ENCODE data around the gene PDGFD. TPM values are rescaled to one million over a fixed set of nuclear protein-coding genes. Genes with fewer than 3 reads are reported as not detected.

PDGFD gene
- total RNA-seq, 1 donor from 2014 or later: 3.9 TPM

DNA sequence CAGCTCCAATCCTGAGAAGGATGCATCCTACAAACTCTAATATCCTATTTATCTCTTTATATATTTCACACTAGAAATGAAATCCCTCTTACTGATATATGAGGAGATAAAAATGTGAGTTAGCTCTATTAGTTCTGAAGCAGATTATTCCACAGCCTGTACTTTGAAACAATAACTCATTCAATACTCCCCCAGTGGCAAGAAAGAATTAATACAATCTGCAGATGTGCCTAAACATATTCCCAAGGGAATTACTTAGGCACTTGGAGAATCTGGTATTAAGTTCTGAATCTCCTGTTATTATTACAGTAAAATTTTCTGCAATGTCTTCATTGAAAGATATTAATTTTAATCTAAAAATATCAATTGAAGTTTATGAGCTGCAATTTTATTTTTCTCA is 68.2 kb downstream of the PDGFD start:
- TF ChIP-seq, protein P1, sequence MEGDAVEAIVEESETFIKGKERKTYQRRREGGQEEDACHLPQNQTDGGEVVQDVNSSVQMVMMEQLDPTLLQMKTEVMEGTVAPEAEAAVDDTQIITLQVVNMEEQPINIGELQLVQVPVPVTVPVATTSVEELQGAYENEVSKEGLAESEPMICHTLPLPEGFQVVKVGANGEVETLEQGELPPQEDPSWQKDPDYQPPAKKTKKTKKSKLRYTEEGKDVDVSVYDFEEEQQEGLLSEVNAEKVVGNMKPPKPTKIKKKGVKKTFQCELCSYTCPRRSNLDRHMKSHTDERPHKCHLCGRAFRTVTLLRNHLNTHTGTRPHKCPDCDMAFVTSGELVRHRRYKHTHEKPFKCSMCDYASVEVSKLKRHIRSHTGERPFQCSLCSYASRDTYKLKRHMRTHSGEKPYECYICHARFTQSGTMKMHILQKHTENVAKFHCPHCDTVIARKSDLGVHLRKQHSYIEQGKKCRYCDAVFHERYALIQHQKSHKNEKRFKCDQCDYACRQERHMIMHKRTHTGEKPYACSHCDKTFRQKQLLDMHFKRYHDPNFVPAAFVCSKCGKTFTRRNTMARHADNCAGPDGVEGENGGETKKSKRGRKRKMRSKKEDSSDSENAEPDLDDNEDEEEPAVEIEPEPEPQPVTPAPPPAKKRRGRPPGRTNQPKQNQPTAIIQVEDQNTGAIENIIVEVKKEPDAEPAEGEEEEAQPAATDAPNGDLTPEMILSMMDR (IDR thresholded peaks at IDR 0.05): no peak
- H3K27me3 ChIP-seq (ENCODE audit: low read depth): no peaks in the 10 kb centered on the region
- no peaks in the 10 kb centered on the region for H3K9me3 ChIP-seq
- no peaks in the 10 kb centered on the region for H3K4me1 ChIP-seq
- ATAC-seq: no peak
- H3K27ac ChIP-seq: no peak overlapping the region
- H3K36me3 ChIP-seq: no peaks in the 10 kb centered on the region
- H3K4me3 ChIP-seq: no peak overlapping the region
- intact Hi-C loops (cut with DNase I): no loop called here
- no peak for DNase-seq

DNA sequence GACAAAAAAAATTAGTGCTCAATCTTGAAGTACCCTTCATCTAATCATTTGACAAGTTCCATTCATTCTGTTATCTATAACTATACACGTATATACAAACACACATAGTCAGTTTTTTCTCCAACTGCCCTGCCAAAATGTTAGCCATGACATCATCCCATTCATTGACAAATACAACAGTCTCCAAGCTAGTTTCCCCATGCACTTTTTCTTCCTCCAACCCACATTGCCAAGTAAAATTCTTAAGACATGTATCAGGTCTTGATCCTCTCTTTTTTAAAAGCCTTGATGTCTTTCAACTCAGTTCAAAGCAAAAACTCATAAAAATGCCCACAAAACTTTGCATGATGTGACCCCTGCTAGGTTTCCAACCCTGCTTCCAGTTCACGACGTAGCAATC is 69.4 kb downstream of the PDGFD start:
- Histone ChIP-seq H3K4me3 (no peak overlapping the region), H3K27ac (no peak overlapping the region), H3K9me3 (no peaks in the 10 kb centered on the region), H3K4me1 (no peaks in the 10 kb centered on the region), H3K36me3 (no peaks in the 10 kb centered on the region), H3K27me3 (ENCODE audit: low read depth) (no peaks in the 10 kb centered on the region)
- DNase-seq (no peak), ATAC-seq (no peak)
- TF ChIP-seq, protein P1 (IDR thresholded peaks at IDR 0.05): no peak
- intact Hi-C loops (cut with DNase I): no loop called here

DNA sequence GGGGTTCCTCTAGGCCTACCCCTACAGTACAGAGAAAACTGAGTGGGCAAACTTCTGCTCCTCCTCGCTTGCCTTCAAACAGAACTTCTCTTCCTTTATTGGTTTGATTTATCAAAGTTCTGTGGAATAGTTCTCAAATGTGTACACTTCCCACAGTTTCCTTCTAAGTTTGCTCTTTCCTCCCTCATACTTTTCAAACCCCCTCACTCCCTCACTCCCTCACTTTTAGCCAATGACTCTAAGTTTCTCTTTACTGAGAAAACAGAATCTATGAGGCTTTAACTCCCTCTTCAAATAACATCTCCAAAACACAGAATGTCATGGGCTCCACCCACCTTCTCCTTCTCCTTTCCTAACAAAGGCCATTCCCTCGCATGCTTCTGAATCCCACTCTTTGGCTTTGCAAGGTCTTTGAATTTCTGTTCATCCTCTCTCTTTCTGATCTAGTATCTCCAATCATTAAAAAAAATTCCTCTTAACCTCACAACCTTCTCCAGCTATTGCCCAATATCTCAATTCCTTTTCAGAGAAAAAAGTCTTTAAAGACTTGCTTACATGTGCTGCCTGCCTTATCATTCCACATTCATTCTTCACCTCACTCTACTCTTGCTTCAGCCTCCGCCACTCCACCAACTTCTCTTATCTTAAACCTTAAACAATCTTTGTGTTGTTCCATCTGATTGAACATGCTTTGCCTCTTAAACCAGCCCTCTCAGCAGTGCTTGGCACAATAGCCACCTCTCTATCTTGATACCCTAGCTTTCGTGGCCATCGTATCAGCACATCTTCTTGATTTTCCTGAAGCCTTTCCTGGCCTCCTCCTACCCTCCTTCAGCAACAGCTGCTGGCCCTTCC is 70.3 kb downstream of the PDGFD start:
- TF ChIP-seq, protein P1 (IDR thresholded peaks at IDR 0.05): no peak
- no peak for ATAC-seq
- Histone ChIP-seq H3K9me3 (no peaks in the 10 kb centered on the region), H3K4me3 (no peak overlapping the region), H3K4me1 (no peaks in the 10 kb centered on the region), H3K36me3 (no peaks in the 10 kb centered on the region), H3K27ac (no peak overlapping the region), H3K27me3 (ENCODE audit: low read depth) (no peaks in the 10 kb centered on the region)
- no peak for DNase-seq
- intact Hi-C loops (cut with DNase I): no loop called here

DNA sequence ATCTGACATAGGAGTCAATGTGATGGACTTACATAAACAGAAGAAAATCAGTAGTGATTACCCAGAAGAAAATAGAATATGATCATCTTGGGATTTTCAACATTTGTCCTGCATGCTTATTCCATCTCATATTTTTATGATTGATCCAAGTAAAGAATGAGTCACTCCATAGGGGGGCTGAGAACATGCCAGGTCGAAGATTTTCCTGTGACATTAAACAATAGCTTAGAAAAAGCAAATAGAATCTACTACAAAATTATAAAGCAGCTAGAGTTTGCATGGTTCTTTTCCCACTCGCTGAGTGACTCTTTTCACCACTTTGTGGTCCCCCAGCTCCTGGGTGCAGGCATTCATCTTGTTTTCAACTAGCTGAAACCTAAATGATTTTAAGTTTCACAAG is 71.2 kb downstream of the PDGFD start:
- Histone ChIP-seq H3K4me1 (no peaks in the 10 kb centered on the region), H3K36me3 (no peaks in the 10 kb centered on the region), H3K27ac (no peak overlapping the region), H3K4me3 (no peak overlapping the region), H3K9me3 (no peaks in the 10 kb centered on the region), H3K27me3 (ENCODE audit: low read depth) (no peaks in the 10 kb centered on the region)
- intact Hi-C loops (cut with DNase I): no loop called here
- DNase-seq: no peak
- TF ChIP-seq, protein P1 (IDR thresholded peaks at IDR 0.05): no peak
- ATAC-seq: no peak

DNA sequence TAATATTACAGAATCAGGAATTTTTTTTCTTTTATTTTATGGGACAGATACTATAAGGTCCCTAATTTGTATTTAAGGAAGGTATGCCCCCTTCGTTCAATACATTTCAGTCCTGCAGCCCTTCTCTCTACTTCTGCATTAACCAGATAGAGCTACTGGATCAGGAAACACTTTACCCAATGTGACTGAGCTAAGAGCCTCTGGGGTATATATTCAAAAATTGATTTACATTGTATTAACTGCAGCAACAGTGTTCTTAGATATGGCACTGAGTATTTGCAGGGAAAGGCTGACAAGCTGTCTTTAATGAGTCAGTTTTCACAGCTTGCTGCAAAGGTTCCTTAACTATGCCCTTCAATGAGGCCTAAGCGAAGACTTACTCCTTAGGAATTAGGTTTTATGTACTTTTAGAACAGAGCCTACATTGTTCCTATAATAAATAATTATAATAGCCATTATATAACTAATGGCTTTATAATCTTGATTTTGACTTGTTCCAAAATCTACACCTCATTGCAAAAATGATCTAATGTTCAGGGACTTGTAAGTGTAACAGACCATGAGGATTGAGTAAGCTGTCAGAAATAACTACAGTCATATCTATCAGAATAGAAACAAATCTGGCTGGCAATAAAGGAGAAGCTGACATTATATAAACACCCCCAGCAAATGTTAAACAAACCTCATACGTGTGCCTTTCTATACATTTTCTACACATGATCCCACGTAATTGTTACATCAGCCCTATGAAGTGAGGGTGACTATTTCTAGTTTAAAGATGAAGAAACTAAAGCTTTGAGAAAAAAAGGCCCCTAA is 72.5 kb downstream of the PDGFD start:
- ATAC-seq: no peak
- Histone ChIP-seq H3K27me3 (ENCODE audit: low read depth) (no peaks in the 10 kb centered on the region), H3K4me3 (no peak overlapping the region), H3K4me1 (no peaks in the 10 kb centered on the region), H3K9me3 (no peaks in the 10 kb centered on the region), H3K36me3 (no peaks in the 10 kb centered on the region), H3K27ac (no peak overlapping the region)
- TF ChIP-seq, protein P1 (IDR thresholded peaks at IDR 0.05): no peak
- DNase-seq: no peak
- intact Hi-C loops (cut with DNase I): no loop called here

Data from lower lobe of right lung (tissue), 2 donors.